Spleen (tissue), 7 donors: ENCODE results near the gene MFSD2B.

Experiments used
- POLR2A ChIP-seq, 3 donors: fragments of 450-650 bp; IDR thresholded peaks; one replicate each; pipeline ENCODE4 v1.5.1; 2017; ENCODE audit warnings: antibody characterized with exemption in 3 of 3, mild to moderate bottlenecking in 1 of 3
- POLR2AphosphoS5 ChIP-seq, 3 donors: sonication (generic); formaldehyde crosslinking; IDR thresholded peaks; one replicate each; pipeline ENCODE4 v1.5.1; 2017; ENCODE audit warnings: antibody characterized with exemption in 3 of 3
- TF ChIP-seq, protein P1 (sequence below), 11 experiments: fragments of 200-600 bp in 7 of 11; fragments of 450-650 bp in 4 of 11; sonication (generic) in 4 of 11; IDR thresholded peaks in 8 of 11; conservative IDR thresholded peaks in 3 of 11; 1 replicate in 7 of 11; 2 replicates in 4 of 11; pipeline versions ENCODE4 v1.4.0 to v1.8.0; 2016 to 2021; ENCODE audit warnings: antibody characterized with exemption in 11 of 11, inconsistent platforms in 4 of 11, mild to moderate bottlenecking in 1 of 11
- donor health status: DM: no; HTN: no; CAD: no; lungs with moderate emphysema.
- donor health status: DM: no; HTN: no; CAD: no.
- donor health status: DM: no; HTN: no; CAD: no.

- TF ChIP-seq, protein P1, sequence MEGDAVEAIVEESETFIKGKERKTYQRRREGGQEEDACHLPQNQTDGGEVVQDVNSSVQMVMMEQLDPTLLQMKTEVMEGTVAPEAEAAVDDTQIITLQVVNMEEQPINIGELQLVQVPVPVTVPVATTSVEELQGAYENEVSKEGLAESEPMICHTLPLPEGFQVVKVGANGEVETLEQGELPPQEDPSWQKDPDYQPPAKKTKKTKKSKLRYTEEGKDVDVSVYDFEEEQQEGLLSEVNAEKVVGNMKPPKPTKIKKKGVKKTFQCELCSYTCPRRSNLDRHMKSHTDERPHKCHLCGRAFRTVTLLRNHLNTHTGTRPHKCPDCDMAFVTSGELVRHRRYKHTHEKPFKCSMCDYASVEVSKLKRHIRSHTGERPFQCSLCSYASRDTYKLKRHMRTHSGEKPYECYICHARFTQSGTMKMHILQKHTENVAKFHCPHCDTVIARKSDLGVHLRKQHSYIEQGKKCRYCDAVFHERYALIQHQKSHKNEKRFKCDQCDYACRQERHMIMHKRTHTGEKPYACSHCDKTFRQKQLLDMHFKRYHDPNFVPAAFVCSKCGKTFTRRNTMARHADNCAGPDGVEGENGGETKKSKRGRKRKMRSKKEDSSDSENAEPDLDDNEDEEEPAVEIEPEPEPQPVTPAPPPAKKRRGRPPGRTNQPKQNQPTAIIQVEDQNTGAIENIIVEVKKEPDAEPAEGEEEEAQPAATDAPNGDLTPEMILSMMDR (IDR thresholded peaks at IDR 0.05 in 8 of 11, conservative IDR thresholded peaks at IDR 0.05 in 3 of 11), result no peak
- TF ChIP-seq POLR2A (IDR thresholded peaks at IDR 0.05) (no peak), POLR2AphosphoS5 (IDR thresholded peaks at IDR 0.05) (no peak)
Measured at GRCh38 chr2:24019729-24020128, 9.8 kb downstream of the MFSD2B start.
